GM12872 (cell line): ENCODE measurements around the gene IRF2.

Experiments used
- TF ChIP-seq, protein P1 (sequence below): IDR thresholded peaks from 3 replicates; pipeline ENCODE4 v1.5.1; 2011; ENCODE audit warnings: low read depth, mild to moderate bottlenecking, low read length, moderate library complexity; ENCODE audit not compliant: insufficient read depth

IRF2 gene

DNA sequence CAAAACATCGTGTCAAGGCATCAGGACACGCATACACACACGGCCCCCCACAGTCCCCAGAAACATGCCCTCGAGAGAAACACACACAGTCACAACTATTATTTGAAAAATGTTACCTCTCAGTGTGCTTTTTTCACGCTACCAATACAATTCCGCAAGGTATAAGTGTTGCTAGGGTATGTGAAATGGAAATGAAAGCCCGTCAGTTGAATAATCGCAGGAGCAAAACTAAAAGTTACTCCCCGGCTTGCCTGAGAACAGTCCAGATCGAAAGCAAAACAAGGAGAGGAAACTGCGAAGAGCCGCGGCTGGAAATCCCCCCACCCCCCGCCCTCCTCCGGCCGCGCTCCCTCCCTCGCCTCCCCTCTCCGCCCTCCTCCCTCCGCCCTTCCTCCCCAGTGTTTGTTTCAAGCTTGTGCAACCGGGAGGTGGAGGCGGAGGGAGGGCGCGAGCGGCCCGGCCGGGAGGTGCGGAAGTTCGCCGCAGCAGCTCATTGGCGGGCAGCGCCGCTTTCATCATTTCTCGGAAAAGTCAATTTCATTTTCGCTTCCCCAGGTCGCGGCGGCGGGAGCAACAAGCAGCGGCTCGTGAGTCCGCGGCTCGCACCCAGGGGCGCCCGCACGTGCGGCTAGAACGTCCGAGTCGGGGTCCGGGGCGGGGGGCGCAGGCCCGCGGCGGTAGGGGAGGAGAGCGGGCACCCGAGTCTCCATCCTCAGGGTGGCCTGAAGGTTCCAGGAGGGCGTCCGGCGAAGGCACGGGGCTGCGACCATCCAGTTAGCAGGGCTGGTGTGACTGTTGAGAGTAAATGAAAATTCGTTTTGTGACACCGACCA lies at the start of gene IRF2:
TSS of gene IRF2 (minus strand) at position 288 of the 833 bp plus-strand sequence. CDS start 45,486 bp downstream, outside the sequence.
- TF ChIP-seq, protein P1, sequence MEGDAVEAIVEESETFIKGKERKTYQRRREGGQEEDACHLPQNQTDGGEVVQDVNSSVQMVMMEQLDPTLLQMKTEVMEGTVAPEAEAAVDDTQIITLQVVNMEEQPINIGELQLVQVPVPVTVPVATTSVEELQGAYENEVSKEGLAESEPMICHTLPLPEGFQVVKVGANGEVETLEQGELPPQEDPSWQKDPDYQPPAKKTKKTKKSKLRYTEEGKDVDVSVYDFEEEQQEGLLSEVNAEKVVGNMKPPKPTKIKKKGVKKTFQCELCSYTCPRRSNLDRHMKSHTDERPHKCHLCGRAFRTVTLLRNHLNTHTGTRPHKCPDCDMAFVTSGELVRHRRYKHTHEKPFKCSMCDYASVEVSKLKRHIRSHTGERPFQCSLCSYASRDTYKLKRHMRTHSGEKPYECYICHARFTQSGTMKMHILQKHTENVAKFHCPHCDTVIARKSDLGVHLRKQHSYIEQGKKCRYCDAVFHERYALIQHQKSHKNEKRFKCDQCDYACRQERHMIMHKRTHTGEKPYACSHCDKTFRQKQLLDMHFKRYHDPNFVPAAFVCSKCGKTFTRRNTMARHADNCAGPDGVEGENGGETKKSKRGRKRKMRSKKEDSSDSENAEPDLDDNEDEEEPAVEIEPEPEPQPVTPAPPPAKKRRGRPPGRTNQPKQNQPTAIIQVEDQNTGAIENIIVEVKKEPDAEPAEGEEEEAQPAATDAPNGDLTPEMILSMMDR: no peak

DNA sequence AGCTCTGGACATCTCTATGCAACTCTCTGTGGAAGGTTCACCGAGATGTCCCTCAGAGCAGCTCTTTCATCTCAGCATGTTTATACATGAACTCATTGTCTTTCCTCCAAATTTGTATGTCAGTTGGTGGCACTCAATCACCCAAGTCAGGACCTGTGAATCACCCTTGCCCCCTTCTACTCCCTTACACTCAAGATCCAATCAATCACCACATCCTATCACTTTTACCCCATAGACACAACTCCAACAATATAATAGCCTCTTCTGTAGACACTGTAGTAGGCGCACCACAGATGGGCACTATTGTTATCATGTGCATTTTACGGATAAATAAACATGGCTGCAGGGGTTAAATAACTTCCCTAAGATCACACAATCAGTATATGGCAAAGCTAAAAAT lies 41.3 kb upstream of the IRF2 start:
- TF ChIP-seq, protein P1: no peak

DNA sequence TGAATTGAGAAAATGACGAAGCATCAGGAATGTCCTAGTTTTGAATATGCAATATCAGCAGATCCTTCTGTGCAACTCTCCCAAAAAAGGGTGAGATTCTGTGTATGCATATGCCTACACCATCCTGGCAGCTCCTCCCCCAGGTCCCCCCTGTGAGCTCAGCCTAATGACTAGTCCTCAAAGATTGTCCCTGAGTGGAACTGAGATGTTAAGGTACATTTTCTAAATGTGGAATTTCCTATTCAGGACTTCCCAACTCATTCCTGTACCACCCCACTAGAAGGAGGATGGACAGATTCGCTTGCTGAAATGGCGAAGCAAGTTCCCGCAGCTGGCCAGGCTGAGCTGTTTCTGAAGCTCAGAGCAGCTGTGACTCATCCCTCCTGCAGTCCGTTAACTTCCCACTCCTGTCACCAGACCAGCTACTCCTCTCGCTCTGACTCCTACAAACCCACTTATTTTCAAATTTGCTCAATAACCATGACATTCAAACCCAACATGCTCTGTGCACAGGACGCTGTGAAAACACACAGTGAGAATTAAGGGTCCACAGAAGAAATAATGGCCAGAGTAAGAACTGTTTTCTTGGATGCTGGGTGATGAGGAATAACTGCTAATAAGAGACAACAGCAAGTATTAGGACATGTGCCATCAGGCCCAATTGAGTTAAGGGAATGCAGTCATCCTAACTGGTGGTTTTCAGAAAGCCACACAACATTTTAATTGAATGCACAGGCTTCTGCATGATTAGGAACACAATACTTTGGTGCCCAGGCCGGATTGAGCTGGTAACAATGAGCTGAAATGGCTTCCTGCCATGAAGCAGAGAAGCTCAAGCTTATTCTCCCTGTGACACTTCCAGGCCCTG lies 40.0 kb upstream of the IRF2 start:
- TF ChIP-seq, protein P1: no peak

DNA sequence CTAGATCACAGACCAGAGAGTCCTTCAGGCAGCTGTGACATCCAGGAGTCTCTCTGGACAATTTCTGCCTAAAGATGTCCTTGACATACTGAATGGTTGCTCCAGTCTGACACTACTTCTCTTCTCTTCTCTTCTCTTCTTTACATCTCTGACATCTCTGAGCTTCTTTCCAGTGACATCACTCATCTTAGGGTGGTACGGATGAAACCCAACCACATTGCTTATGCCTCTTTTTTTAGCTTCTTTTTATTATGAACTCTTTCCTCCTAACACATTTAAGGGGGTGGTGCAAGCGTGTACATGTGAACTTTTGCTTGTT lies 39.4 kb upstream of the IRF2 start:
- TF ChIP-seq, protein P1: no peak

DNA sequence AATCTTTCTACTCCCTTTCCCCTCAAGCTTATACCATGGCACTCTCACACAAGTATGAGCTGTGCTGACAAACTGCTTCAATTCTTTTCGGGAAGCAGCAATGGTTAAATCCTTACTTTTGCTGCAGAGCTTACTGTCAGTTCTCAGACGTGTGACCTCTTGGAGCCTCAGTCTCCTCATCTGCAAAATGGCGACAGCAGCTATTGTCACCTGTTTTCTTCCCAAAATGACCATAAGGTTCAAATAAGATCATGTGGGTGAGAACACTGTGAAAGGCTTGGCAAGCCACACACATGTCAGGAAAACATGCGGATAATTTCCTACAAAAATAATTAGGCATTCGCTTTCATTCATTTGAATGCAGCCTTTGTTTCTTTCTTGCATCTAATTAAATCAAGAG lies 36.8 kb upstream of the IRF2 start:
- TF ChIP-seq, protein P1: no peak

DNA sequence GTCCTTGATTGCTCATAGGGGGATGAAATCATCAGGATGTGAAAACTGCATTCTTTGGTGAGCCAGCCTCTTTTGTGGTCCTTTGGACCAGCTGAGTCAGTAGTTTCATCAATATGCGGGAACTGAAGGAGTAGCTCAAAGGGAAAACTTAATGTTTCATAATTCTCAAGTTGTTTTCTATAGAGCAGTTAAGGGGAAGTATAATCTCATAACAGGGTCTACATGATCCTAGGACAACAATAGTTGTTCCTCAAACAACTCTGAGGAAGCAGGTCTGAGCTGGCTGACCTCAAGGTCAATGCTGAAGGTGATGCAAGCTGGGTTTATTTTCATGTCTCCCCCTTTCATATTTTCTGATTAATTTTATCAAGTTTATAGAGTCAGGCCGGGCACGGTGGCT lies 36.1 kb upstream of the IRF2 start:
- TF ChIP-seq, protein P1: no peak

DNA sequence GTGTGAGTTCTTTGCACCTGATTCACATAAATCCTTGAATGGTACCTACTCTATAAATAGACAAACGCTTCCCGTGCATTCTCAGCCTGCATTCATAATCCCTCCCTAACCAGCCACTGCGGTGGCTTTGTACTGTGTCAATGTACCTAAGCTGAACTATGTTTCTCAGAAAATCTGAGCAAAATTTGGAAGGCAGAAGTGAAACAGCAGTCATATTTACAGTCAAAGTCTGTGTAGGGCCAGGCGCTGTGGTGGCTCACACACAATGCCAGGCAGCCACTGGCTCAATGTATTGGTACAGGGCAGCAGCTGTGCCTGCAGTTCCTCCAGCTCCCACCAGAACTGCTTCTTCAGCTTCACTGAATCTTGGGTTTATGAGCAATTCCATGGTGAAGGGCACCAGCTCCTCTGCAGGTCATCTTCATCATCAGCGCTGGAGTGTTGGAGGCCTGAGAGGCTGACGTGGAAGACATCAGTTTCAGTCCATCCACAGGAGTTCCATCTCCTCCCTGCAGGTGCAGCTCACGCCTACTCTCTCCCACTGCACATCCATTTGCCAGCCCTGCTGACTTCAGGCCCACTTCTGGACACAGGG lies 32.3 kb upstream of the IRF2 start:
- TF ChIP-seq, protein P1: peak; percentile 75
